NCI-H82 (cell line): ENCODE data around the gene UBE3C.
"Not testable (repeated sequence)": the region's sequence is repeated elsewhere in the genome, so short reads cannot be mapped to it uniquely, and the experiment has no call there.

Experiments
- DNase-seq: peaks from one replicate; lab custom pipeline; 2025; lab: John Stamatoyannopoulos, UW

The UBE3C gene

DNA sequence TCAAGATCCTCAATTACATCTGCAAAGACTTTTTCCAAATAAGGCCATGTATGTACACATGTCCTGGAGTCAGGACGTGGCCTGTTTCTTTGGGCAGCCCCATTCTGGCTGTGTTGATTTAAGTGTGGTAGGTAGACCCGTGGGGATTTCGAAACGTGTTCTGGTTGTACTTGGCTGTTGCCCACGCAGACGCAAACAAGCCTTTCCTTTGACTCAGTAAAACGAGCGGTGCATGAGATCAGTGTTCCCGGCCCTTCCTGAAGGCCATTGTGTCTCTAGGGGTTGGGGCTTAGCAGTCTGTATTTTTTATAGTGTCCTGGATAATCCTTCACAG lies 133.2 kb downstream of the UBE3C start:
- peak; percentile 39 for DNase-seq

DNA sequence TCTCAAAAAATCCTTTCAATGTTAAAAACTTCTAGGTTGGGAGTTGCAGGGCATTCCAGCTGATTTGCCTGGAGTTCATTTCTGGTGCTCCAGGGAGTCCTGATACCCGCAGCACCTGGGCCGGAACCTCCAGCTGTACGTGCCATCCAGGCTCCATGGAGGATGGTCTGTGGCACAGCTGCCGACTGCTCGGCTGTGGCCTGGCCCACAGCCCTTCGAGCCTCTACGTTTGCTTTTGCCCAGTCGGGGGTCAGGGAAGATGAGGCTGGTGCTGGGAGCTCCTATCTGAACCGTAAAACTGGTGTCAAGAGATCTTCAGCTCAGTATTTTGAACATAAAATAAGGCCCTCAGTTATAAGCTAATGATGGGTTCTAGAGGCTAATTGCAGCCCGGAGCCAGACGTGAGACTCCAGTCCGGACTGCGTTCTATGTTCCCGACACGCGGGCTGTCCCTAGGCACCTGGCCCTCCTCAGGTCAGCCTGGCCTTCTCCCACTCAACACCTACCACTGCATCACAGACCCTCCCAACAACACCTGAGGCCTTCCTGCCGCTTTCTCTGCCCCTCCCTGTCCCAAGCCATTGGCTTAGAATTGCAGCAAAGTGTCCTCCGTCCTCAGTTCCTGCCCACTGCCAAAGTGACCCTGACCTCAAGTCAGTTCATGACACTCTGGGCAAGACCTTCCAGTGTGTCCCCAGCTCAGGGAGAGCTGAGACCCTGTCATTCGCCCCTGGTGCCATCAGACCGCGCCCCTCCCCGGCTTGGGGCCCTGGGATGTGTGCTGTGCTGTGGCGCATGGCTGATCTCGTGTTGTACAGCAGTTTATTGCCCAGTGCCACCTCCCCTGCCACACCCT lies 133.9 kb downstream of the UBE3C start:
- DNase-seq = no peak

GRCh38 chr7:157273208-157274093 lies 134.7 kb downstream of the UBE3C start:
- peak; percentile 76 for DNase-seq

GRCh38 chr7:157274094-157274634 lies 135.4 kb downstream of the UBE3C start:
- DNase-seq = not testable (repeated sequence)

- DNase-seq = no peak
These were observed 136.3 kb downstream of the UBE3C start for GRCh38 chr7:157274991-157275427.

DNA sequence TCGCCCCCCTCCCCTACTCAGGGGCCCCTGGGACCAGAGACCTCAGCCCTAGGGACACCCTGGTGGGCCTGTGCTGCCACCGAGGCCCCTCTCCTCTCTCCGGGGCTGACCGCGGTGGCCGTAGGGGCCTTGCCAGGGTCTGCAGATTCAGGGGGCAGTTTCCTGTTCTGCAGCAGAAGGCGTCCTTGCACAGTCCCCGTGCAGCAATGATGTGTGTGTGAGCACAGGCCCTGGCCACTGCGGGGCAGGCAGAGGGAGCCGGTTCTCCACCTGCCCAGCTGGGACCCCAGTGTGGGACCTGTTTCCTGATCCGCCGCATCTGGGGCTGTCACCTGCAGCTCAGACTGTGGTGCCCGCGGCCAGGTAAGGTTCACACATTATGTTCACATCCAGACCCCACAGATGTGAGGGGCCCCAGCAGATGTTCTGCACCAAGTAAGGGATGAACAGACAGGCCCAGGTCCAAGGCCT lies 137.4 kb downstream of the UBE3C start:
- DNase-seq = no peak

DNA sequence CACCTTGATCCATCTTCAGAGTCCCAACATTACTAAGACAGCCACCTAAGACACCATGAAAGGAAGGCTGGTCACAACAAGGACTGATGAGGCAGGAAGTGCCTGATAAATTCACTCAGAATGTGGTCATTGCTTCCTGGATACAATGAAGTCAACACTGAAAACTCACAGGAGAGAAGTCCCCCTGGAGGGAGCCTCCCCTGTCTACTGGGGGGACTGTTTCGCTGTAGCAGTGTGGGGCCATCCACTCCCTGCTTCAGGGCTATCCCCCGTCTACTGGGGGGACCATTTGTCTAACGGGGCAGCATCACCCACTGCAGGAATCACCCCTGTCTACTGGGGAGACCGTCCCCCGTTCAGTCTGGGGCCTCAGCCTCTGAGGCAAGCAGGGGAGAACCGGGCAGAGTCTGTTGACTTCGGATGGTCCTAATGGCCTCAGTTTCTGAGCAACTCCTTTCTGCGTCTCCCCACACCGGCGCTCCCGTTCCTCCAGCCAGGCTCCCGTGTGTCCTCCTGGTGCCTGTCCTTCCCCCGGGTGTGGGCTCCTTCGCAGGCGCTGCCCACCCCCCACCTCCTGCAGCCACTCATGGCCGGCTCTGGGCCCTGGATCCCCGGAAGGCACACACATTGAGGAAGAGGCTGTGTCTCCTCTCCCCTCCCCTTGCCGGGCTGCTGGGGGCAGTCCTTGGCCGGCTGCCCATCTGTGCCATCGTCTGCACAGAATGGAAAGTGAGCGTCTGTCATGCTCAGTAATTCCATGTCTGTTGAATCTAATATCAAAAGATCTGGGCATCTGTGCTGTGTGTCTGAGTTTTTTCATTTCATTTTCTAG lies 138.2 kb downstream of the UBE3C start:
- DNase-seq = peak; percentile 61

GRCh38 chr7:157277568-157277967 lies 138.8 kb downstream of the UBE3C start:
- DNase-seq = not testable (repeated sequence)

DNA sequence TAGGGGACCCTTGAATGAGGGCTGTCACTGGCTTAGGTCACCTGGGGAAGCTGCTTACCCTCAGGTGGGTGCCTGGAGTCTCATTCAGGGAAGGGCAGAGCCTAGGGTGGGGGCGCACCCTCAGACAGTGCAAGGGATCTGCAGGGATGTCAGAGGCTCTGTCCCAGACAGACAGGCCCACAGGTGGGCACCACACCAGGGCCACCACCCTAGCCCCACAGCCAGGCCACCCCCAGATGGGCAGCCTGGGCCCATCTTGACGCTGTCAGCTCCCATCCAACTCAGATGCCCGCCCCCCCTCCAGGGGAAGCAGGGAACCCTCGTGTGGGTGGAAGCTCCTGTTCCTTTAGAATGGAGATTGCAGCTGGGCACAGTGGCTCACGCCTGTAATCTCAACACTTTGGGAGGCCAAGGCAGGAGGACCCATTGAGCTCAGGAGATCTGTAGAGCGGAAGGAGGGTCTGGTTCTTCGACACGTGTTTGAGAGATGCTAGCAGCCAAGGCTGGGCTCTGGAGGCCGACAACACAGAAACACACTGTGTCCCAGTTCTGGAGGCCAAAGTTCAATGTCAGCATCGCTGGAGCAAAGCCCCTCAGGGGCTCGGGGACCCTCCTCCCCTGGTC lies 139.6 kb downstream of the UBE3C start:
- DNase-seq = no peak

GRCh38 chr7:157278791-157279724 lies 140.3 kb downstream of the UBE3C start:
- no peak for DNase-seq

- DNase-seq = no peak
These were observed 141.1 kb downstream of the UBE3C start for GRCh38 chr7:157279741-157280215.

DNA sequence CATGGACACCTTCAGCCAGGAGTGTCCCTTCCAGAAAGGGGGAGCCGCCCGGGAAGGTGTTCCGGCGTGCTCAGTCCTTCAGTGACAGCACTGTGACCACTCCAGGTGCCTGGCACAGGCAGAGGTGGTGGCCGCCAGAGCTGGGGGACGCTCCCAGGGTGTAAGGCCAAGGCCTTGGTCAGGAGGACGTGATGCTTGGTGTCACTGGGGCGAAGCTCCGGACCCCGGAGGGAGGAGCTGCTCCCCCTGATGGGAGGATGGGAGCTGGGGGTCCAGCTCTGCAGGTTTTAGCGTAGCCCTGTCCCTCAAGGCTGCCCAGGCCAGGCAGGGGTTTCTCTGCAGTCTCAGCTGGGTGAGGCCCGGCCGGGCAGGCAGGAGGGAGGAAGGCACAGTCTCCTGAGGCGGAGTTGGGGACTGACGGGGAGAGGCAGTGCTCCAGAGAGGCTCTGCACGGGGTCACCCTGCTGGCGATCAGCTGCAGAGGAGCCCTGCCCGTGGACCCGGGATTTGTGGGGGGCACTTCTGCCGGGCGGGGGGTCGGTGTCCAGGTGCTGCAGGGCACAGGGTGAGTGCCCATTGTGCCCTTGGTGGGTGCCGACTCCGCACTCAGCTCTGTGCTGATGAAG lies 141.6 kb downstream of the UBE3C start:
- DNase-seq = no peak

DNA sequence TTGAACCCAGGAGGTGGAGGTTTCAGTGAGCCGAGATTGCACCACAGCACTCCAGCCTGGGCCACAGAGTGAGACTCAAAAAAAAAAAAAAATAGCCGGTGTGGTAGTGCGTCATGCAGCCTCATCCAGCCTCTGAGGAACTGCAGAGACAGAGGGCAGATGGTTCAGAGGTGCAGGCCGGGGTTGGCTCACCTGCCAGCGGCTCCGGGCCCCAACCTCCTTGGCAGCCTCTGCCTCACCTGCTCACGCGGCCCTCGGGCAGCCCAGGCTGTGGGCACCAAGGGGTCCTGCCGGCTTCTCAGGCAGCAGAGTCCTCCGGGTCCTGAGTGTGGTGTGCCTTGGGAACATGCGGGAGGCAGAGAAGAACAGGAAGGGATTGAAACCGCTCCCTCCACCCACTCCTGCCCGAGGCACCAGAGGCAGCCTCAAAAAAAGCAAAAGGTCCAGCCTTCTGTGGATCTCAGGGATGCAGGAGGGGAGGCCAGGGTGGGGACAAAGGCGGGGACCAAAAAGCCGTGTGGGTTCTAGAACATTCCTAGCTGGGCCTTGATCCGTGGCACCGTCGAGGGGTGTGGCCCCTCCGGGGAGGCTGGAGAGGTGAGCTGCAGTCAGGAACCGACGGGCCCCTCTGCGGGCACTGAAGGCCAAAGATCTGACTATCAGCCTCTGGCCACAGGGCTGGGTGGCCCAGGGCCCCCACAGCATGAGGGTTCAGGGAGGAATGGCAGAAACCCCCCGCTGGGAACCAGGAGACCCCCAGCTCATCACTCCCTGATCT lies 142.7 kb downstream of the UBE3C start:
- no peak for DNase-seq

DNA sequence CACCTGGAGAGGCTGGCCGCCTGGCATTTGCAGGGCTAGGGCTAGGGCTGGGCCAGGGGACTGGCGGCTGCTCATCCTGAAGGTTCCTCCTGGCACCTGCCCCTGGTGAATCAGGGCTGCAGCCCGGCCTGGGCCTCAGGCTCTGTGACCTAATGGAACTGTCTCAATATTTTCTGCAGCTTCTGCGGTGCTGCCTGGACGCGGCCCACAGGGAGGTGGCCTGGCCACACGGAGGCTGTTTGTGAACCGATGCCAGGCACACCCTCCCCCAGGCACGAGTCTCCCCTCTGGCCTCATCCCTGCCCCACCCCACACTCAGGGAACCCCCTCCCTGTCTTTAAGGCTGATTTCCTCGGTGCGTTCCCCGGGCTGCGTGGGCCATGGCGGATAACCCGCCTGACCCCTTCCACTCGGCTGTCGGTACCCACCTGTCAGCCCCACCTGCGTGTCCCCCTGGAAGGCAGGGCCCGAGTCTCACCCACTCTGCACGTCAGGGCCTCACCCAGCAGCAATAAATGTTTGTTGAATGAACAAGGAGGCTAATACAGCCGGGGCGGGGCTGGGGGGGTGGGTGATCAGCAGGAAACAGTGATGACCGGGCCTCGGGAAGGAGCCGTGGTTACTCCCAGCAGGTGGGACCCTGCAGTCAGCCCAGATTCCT lies 143.5 kb downstream of the UBE3C start:
- DNase-seq = no peak

GRCh38 chr7:157284229-157285014 lies 145.7 kb downstream of the UBE3C start:
- DNase-seq = no peak

- no peak for DNase-seq
These were observed 152.8 kb downstream of the UBE3C start for GRCh38 chr7:157291404-157292080.

DNA sequence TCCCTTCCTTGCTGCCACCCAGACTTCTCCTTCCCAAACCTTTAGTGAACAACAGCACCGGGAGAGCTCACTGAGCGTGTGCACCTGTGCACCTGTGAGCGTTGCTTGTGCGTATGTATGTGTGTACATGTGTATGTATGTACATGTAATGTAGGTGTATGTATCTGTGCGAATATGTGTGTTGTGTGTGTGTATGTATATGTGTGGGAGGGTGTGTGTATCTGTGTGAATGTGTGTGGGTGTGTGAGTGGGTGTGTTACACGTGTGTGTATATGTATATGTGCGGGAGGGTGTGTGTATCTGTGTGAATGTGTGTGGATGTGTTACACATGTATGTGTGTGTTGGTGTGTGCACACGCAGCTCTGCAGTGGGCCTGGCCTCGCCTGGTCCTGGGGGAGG lies 153.5 kb downstream of the UBE3C start:
- DNase-seq = no peak
